Measurements from ENCODE around the gene MMADHC. TPM values are rescaled to one million over a fixed set of nuclear protein-coding genes. Genes with fewer than 3 reads are reported as not detected.

Gene MMADHC
- total and polyA plus RNA-seq, 2 of the 4 experiments (the other 2 are of a cell fraction) = 62.6 to 112 TPM

DNA sequence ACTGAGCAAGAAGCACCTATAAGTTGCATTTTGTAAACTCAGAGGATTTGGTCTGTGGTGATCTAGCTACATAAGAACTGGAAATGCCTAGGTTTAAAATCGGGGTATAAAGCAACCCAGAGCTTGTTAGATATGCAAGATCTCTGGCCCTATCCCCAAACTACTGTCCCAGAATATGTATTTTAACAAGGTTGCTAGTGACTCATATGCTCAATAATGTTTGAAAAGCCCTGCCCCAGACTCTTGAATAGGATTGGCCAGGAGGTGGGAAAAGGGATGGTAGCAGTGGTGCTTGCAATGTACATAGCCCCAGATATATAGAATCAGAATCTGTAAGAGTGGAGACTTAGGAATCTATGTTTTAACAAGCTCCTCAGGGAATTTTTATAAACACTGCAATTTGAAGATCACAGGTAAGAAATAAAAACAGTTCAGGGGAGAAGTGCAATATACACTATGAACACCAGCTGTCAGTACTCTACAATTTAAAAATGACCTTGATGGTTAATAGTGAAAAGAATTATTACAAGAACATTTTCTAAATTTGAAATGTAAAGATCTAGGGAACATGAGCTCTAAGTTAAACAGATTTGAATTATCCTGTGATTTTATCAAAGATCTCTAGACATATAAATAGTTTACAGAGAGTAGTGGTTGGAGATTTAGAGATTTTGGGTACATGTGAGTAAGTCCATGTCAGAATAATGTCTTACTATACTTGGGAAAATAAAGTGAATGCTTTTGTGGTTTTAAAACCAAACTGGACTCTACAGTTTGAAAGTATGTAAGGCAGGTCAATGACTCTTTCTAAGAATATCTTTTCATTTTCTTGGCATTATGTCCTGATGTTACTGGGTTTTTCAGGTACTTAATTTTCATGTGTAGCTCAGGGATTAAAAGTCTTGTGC, 7.7 kb upstream of the MMADHC start:
- peak; percentile 51 for DNase-seq
- no CpG with 5 or more reads among the region's 1 CpG for WGBS, 2 experiments (ENCODE audit: extremely low coverage in 2 of 2, insufficient read length in 1 of 2)
- intact Hi-C loops (cut with micrococcal nuclease) = loop anchor here (5.0 to 10.0 kb wide), 9 partner anchors 147 to 1459 kb away; no protein-coding TSS in a partner anchor
- no peaks in the 10 kb centered on the region; the same call in 1 of the 2 replicates for H3K9me1 ChIP-seq (ENCODE audit: insufficient read depth, low read length)
- no peaks in the 10 kb centered on the region for H3K9me3 ChIP-seq (ENCODE audit: control insufficient read depth, insufficient read depth, low read length)
- peak overlapping the region; percentile 56; the same call in 2 of the 3 replicates for H2BK15ac ChIP-seq (ENCODE audit: low read depth, low read length)
- H3K36me3 ChIP-seq (ENCODE audit: control insufficient read depth, insufficient read depth, low read length) = no peaks in the 10 kb centered on the region
- no peak overlapping the region for H4K5ac ChIP-seq (ENCODE audit: low read depth, low read length)
- no peak overlapping the region for H2AFZ ChIP-seq (replicated peaks; ENCODE audit: low read length, poor library complexity)
- BruUV-seq (replicated peaks) = no TSS peak
- CTCF ChIA-PET = interaction anchor here (0.6 to 1.4 kb wide), 3 partner anchors 870 to 1645 kb away, joined by 3 to 4 read pairs (median 4); no protein-coding TSS in a partner anchor
- POLR2A ChIA-PET (ENCODE audit: unreplicated experiment) = interaction anchor here (0.6 kb wide), 1 partner anchor 938 kb away, joined by 3 read pairs; no protein-coding TSS in a partner anchor
- no peak overlapping the region for H3K9ac ChIP-seq (ENCODE audit: low read depth, low read length)
- no peak overlapping the region for H3K4me3 ChIP-seq (ENCODE audit: insufficient read depth, low read depth, low read length)
- H3K14ac ChIP-seq (replicated peaks; ENCODE audit: low read depth, low read length) = peak overlapping the region; percentile 31; the same call in 1 of the 2 replicates
- ATAC-seq (ENCODE audit: low read depth) = peak; percentile 60
- peaks cover 0 to 6% of the 10 kb centered on the region in 2 experiments; a peak in 1 of 4 replicates for H3K79me1 ChIP-seq (ENCODE audit: low read depth in 1 of 2, low read length in 2 of 2)
- no peak overlapping the region for H4K8ac ChIP-seq (ENCODE audit: low read depth in 2 of 2, low read length in 2 of 2)
- no peak overlapping the region for H4K91ac ChIP-seq (ENCODE audit: insufficient read depth, low read depth, low read length)
- H3K4me1 ChIP-seq (ENCODE audit: control insufficient read depth, insufficient read depth, low read length) = peaks cover 6% of the 10 kb centered on the region; the same call in 1 of the 2 replicates
- no peaks in the 10 kb centered on the region for H4K20me1 ChIP-seq (ENCODE audit: insufficient read depth, low read length)
- H2BK5ac ChIP-seq (ENCODE audit: low read depth, low read length, poor library complexity, severe bottlenecking) = no peak overlapping the region
- 0 out of 2 replicates have a peak overlapping the region, but pooled peaks have one; percentile 32 for H2BK120ac ChIP-seq (ENCODE audit: low read depth, low read length)
- H3K4ac ChIP-seq (ENCODE audit: low read depth, low read length) = peak overlapping the region; percentile 25; the same call in 1 of the 2 replicates
- dilution Hi-C loops (cut with HindIII; ENCODE audit: low sequenced_read_pairs, unreplicated experiment) = no loop called here
- no peak overlapping the region for H3K18ac ChIP-seq (ENCODE audit: low read depth, low read length)
- no peak overlapping the region for H3K4me2 ChIP-seq (ENCODE audit: low read depth, low read length)
- H3K23ac ChIP-seq (ENCODE audit: low read depth, low read length) = 0 out of 2 replicates have a peak overlapping the region, but pooled peaks have one; percentile 36
- in situ Hi-C loops (cut with MboI; ENCODE audit: low sequenced_read_pairs) = loop anchor here (5.0 to 25.0 kb wide), 6 partner anchors 877 to 1842 kb away; no protein-coding TSS in a partner anchor
- no peak overlapping the region for H3K56ac ChIP-seq (ENCODE audit: extremely low read depth, insufficient read depth, low read length)
- H2AK9ac ChIP-seq (replicated peaks; ENCODE audit: low read depth, low read length, poor library complexity) = no peak overlapping the region
- no peak overlapping the region for H3K27ac ChIP-seq (ENCODE audit: insufficient read depth, low read length)
- no peaks in the 10 kb centered on the region for H3K27me3 ChIP-seq (ENCODE audit: control insufficient read depth, insufficient read depth, low read length)
- TF ChIP-seq RAD21 (IDR thresholded peaks at IDR 0.05; ENCODE audit: low read length) (peak; percentile 51), RFX5 (IDR thresholded peaks at IDR 0.05; ENCODE audit: low read depth, low read length) (no peak), SMC3 (IDR thresholded peaks at IDR 0.05; ENCODE audit: low read depth, low read length) (peak; percentile 46), FOS (IDR thresholded peaks at IDR 0.05; ENCODE audit: low read depth, low read length) (no peak)
- TF ChIP-seq, protein P1, sequence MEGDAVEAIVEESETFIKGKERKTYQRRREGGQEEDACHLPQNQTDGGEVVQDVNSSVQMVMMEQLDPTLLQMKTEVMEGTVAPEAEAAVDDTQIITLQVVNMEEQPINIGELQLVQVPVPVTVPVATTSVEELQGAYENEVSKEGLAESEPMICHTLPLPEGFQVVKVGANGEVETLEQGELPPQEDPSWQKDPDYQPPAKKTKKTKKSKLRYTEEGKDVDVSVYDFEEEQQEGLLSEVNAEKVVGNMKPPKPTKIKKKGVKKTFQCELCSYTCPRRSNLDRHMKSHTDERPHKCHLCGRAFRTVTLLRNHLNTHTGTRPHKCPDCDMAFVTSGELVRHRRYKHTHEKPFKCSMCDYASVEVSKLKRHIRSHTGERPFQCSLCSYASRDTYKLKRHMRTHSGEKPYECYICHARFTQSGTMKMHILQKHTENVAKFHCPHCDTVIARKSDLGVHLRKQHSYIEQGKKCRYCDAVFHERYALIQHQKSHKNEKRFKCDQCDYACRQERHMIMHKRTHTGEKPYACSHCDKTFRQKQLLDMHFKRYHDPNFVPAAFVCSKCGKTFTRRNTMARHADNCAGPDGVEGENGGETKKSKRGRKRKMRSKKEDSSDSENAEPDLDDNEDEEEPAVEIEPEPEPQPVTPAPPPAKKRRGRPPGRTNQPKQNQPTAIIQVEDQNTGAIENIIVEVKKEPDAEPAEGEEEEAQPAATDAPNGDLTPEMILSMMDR (conservative IDR thresholded peaks at IDR 0.05; ENCODE audit: low read depth, low read length) = peak; percentile 51
- no peak overlapping the region for H2AK5ac ChIP-seq (ENCODE audit: low read depth, low read length)
- peak overlapping the region; percentile 32; the same call in 1 of the 2 replicates for H2BK20ac ChIP-seq (ENCODE audit: low read depth, low read length)
